ES-I3 (cell line): ENCODE data around the gene GH1.
"Not testable (repeated sequence)": the region's sequence is repeated elsewhere in the genome, so short reads cannot be mapped to it uniquely, and the experiment has no call there.

Experiments
- H3K36me3 ChIP-seq: 2 replicates; pipeline ENCODE4 v1.6.1; 2013; ENCODE audit warnings: mild to moderate bottlenecking, low read length, control low read depth, moderate library complexity; ENCODE audit not compliant: insufficient read depth
- H3K4me1 ChIP-seq: 2 replicates; pipeline ENCODE4 v1.6.1; 2013; ENCODE audit warnings: mild to moderate bottlenecking, control low read depth, low read length; ENCODE audit not compliant: insufficient read depth
- H3K9ac ChIP-seq: 2 replicates; pipeline ENCODE4 v1.6.1; 2013; ENCODE audit warnings: low read depth, mild to moderate bottlenecking, low read length, moderate library complexity
- H3K9me3 ChIP-seq: 2 replicates; pipeline ENCODE4 v1.6.1; 2013; ENCODE audit warnings: mild to moderate bottlenecking, low read length, moderate library complexity; ENCODE audit not compliant: control insufficient read depth, insufficient read depth

GH1 gene

GRCh38 chr17:63925615-63926014 is 7.0 kb upstream of the GH1 start:
- no peaks in the 10 kb centered on the region for H3K9me3 ChIP-seq
- H3K36me3 ChIP-seq, result no peaks in the 10 kb centered on the region
- H3K9ac ChIP-seq, result no peak overlapping the region
- peaks cover 2% of the 10 kb centered on the region; the same call in 1 of the 2 replicates for H3K4me1 ChIP-seq

- not testable (repeated sequence) for H3K4me1 ChIP-seq, H3K9me3 ChIP-seq, H3K9ac ChIP-seq, H3K36me3 ChIP-seq
Measured at GRCh38 chr17:63922402-63922801, 3.8 kb upstream of the GH1 start.

GRCh38 chr17:63920779-63921178 is 2.1 kb upstream of the GH1 start:
- H3K9ac ChIP-seq, H3K9me3 ChIP-seq, H3K4me1 ChIP-seq, H3K36me3 ChIP-seq: not testable (repeated sequence)

- H3K4me1 ChIP-seq, H3K9me3 ChIP-seq, H3K9ac ChIP-seq, H3K36me3 ChIP-seq: not testable (repeated sequence)
Measured at GRCh38 chr17:63920050-63920449, 1.4 kb upstream of the GH1 start.

GRCh38 chr17:63919311-63919723 is 678 bp upstream of the GH1 start:
- H3K4me1 ChIP-seq, result no peaks in the 10 kb centered on the region
- peak overlapping the region; percentile 19; the same call in 1 of the 2 replicates for H3K9ac ChIP-seq
- no peaks in the 10 kb centered on the region for H3K9me3 ChIP-seq
- no peaks in the 10 kb centered on the region for H3K36me3 ChIP-seq

GRCh38 chr17:63918305-63918704 is 334 bp downstream of the GH1 start:
- Histone ChIP-seq H3K36me3 (no peaks in the 10 kb centered on the region), H3K9ac (peak overlapping the region; percentile 24; the same call in 1 of the 2 replicates), H3K9me3 (no peaks in the 10 kb centered on the region), H3K4me1 (no peaks in the 10 kb centered on the region)

GRCh38 chr17:63917646-63918045 is 993 bp downstream of the GH1 start:
- Histone ChIP-seq H3K9ac (peak overlapping the region; percentile 24; the same call in 1 of the 2 replicates), H3K9me3 (no peaks in the 10 kb centered on the region), H3K36me3 (no peaks in the 10 kb centered on the region), H3K4me1 (no peaks in the 10 kb centered on the region)

- not testable (repeated sequence) for H3K4me1 ChIP-seq, H3K9ac ChIP-seq, H3K9me3 ChIP-seq, H3K36me3 ChIP-seq
Measured at GRCh38 chr17:63917206-63917605, 1.4 kb downstream of the GH1 start.

GRCh38 chr17:63916566-63917185 is 2.0 kb downstream of the GH1 start:
- Histone ChIP-seq H3K4me1 (no peaks in the 10 kb centered on the region), H3K36me3 (no peaks in the 10 kb centered on the region), H3K9me3 (no peaks in the 10 kb centered on the region), H3K9ac (no peak overlapping the region)

- not testable (repeated sequence) for H3K4me1 ChIP-seq, H3K36me3 ChIP-seq, H3K9ac ChIP-seq, H3K9me3 ChIP-seq
Measured at GRCh38 chr17:63915753-63916152, 2.9 kb downstream of the GH1 start.

- H3K4me1 ChIP-seq, result 0 out of 2 replicates have a peak, but pooled peaks cover 7% of the 10 kb centered on the region
- no peak overlapping the region for H3K9ac ChIP-seq
- no peaks in the 10 kb centered on the region for H3K36me3 ChIP-seq
- H3K9me3 ChIP-seq, result no peaks in the 10 kb centered on the region
Measured at GRCh38 chr17:63914471-63914870, 4.2 kb downstream of the GH1 start.

- no peaks in the 10 kb centered on the region for H3K36me3 ChIP-seq
- H3K4me1 ChIP-seq, result 0 out of 2 replicates have a peak, but pooled peaks cover 7% of the 10 kb centered on the region
- H3K9ac ChIP-seq, result no peak overlapping the region
- H3K9me3 ChIP-seq, result no peaks in the 10 kb centered on the region
Measured at GRCh38 chr17:63911657-63912100, 7.0 kb downstream of the GH1 start.

- no peaks in the 10 kb centered on the region for H3K9me3 ChIP-seq
- H3K9ac ChIP-seq, result no peak within 1 kb of the TSS
- H3K4me1 ChIP-seq, result 0 out of 2 replicates have a peak, but pooled peaks cover 7% of the 10 kb centered on the region
- H3K36me3 ChIP-seq, result no peaks in the 10 kb centered on the region
Measured at GRCh38 chr17:63911041-63911635, 7.5 kb downstream of the GH1 start, which contains the start of gene CSHL1. Gene CSHL1 (minus strand): TSS chr17:63911258. CDS start chr17:63911196, 62 bp downstream.

- no peaks in the 10 kb centered on the region for H3K9me3 ChIP-seq
Measured at GRCh38 chr17:63910096-63910495, 8.5 kb downstream of the GH1 start.

GRCh38 chr17:63909586-63909985 is 9.1 kb downstream of the GH1 start:
- not testable (repeated sequence) for H3K9ac ChIP-seq, H3K4me1 ChIP-seq, H3K36me3 ChIP-seq, H3K9me3 ChIP-seq

More at GRCh38 chr17:63910096-63910495, 8.5 kb downstream of the GH1 start:
- no peak overlapping the region for H3K9ac ChIP-seq
- 0 out of 2 replicates have a peak, but pooled peaks cover 7% of the 10 kb centered on the region for H3K4me1 ChIP-seq
- no peaks in the 10 kb centered on the region for H3K36me3 ChIP-seq
